Astrocyte of the spinal cord (primary cell): ENCODE measurements around the gene UBA7.
"Not testable (repeated sequence)": the region's sequence is repeated elsewhere in the genome, so short reads cannot be mapped to it uniquely, and the experiment has no call there.

ENCODE experiments used
- DNase-seq: peaks from one replicate; pipeline ENCODE4 v3.0.0; 2011; ENCODE audit warnings: low read depth, low spot score
- H3K4me3 ChIP-seq: 2 replicates; pipeline ENCODE4 v1.5.1; 2011; ENCODE audit warnings: low read depth, mild to moderate bottlenecking, low read length, moderate library complexity
- in situ Hi-C: cut with HindIII; loops from 2 replicates; pipeline ENCODE4 v1.10.0; 2017; ENCODE audit warnings: low sequenced_read_pairs
- TF ChIP-seq, protein P1 (sequence below): IDR thresholded peaks from 2 replicates; pipeline ENCODE4 v1.5.1; 2012; ENCODE audit warnings: low read depth, mild to moderate bottlenecking, low read length, inconsistent platforms

The UBA7 gene

DNA sequence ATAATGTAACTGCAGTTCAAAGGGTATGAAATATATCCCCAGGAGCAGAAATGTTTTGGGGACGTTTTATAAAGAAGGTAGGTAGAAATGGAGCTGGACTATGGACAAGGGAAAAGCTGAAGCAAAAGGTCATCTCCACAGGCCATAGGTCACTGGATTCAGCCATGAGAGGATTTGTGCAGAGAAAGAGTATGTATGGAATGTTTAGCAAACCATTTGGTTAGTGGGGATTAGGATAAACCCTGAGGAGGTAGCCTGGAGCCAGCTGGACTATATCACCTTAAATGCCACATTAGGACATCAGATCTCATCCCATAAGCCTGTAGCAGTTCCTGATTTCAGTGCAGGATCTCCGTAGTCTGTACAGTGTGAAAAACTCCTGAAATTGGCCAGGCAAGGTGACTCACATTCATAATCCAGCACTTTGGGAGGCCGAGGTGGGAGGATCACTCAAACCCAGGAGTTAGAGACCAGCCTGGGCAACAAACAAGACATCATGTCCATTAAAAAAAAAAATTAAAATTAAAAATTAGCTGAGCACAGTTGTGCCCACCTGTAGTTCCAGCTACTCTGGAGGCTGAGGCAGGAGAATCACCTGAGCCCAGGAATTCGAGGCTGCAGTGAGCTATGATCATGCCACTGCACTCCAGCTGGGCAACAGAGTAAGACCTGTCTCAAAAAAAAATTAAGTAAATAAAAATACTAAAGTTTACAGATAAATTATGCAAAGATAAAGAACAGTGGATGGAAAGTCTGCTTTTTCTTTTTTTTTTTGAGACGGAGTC lies 32.1 kb downstream of the UBA7 start:
- TF ChIP-seq, protein P1, sequence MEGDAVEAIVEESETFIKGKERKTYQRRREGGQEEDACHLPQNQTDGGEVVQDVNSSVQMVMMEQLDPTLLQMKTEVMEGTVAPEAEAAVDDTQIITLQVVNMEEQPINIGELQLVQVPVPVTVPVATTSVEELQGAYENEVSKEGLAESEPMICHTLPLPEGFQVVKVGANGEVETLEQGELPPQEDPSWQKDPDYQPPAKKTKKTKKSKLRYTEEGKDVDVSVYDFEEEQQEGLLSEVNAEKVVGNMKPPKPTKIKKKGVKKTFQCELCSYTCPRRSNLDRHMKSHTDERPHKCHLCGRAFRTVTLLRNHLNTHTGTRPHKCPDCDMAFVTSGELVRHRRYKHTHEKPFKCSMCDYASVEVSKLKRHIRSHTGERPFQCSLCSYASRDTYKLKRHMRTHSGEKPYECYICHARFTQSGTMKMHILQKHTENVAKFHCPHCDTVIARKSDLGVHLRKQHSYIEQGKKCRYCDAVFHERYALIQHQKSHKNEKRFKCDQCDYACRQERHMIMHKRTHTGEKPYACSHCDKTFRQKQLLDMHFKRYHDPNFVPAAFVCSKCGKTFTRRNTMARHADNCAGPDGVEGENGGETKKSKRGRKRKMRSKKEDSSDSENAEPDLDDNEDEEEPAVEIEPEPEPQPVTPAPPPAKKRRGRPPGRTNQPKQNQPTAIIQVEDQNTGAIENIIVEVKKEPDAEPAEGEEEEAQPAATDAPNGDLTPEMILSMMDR, result no peak
- in situ Hi-C loops, result no loop called here
- H3K4me3 ChIP-seq, result no peak overlapping the region
- DNase-seq, result no peak

GRCh38 chr3:49780975-49781365 lies 32.8 kb downstream of the UBA7 start:
- in situ Hi-C loops, H3K4me3 ChIP-seq, DNase-seq: not testable (repeated sequence)

GRCh38 chr3:49780080-49780974 lies 33.4 kb downstream of the UBA7 start:
- H3K4me3 ChIP-seq, result no peak overlapping the region
- TF ChIP-seq, protein P1, result no peak
- in situ Hi-C loops, result no loop called here
- no peak for DNase-seq

DNA sequence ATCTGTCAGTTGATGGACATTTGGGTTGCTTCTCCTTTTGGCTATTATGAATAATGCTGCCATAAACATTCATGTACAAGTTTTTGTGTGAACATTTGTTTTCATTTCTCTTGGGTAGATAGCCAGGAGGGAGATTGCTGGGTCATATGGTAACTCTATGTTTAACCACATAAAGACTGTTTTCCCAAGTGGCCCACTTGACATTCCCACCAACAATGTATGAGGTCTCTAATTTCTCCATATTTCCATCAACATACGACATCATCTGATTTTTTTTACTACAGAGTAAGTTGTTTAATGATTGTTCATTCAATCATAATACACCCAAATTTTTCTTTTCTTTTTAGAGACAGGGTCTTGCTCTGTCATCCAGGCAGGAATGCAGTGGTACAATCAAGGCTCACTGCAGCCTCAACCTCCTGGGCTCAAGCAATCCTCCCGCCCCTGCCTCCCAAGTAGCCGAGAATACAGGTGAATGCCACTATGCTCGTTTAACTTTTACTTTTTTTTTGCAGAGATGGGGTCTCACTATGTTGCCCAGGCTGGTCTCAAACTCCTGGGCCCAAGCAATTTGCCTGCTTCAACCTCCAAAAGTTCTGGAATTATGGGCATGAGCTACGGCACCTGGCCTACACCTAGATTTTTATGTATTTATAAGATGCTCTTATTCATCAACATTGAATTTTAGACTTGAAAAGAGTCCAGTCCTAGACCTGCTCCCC lies 34.2 kb downstream of the UBA7 start:
- no peak overlapping the region for H3K4me3 ChIP-seq
- in situ Hi-C loops, result no loop called here
- TF ChIP-seq, protein P1, result no peak
- no peak for DNase-seq

- H3K4me3 ChIP-seq, DNase-seq, in situ Hi-C loops: not testable (repeated sequence)
These were observed 37.7 kb downstream of the UBA7 start for GRCh38 chr3:49776101-49776500.

DNA sequence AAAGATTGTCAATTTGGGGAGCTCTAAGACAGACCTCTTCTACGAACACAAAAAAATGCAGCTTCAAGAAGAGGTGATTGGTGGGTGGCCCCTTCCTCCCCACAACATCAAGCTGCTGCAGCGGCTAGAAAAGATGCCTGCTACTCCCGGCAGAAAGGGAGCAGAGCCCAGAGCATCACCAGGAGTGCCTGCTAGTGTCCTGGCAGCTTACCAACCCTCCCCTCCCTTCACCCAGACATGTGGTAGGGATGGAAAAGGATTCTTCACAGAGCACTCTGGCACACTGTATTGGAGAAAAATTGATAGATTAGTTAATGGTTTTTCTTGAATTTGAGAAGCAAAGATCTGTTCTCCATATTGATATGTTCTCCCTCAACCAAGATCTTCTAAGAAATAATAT lies 38.2 kb downstream of the UBA7 start:
- H3K4me3 ChIP-seq, result no peak overlapping the region
- in situ Hi-C loops, result no loop called here
- TF ChIP-seq, protein P1, result no peak
- no peak for DNase-seq

DNA sequence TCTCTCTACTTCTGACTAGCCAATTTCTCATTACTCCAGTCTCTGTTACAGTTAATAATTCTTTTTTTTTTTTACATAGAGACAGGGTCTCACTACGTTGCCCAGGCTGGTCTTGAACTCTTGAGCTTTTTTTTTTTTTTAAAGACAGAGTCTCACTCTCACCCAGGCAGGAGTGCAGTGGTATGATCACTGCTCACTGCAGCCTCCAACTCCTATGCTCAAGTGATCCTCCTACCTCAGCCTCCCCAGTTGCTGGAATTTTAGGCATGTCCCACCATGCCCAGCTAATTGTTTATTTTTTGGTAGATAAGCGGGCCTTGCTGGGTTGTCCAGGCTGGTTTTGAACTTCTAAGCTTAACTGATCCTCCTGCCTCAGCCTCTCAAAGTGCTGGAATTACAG lies 41.0 kb downstream of the UBA7 start:
- no peak overlapping the region for H3K4me3 ChIP-seq
- TF ChIP-seq, protein P1, result no peak
- in situ Hi-C loops, result no loop called here
- DNase-seq, result no peak
